ENCODE results near the gene USP28. TPM values are rescaled to one million over a fixed set of nuclear protein-coding genes. Genes with fewer than 3 reads are reported as not detected.
A peak's percentile ranks its signal among the peaks of the same experiment; 100 is the strongest.

Gene USP28
- polyA plus RNA-seq, 2 of the 4 experiments (the other 2 are of a cell fraction): 15.4 to 31.3 TPM

- TF ChIP-seq MAX (IDR thresholded peaks at IDR 0.05) (no peak), ZSCAN20 (CRISPR knock-in tag; IDR thresholded peaks at IDR 0.05) (no peak), ZNF302 (CRISPR knock-in tag; IDR thresholded peaks at IDR 0.05) (no peak)
Observed at GRCh38 chr11:113802621-113803020, 72.8 kb downstream of the USP28 start (continued).

- FAIRE-seq: no peak
- Histone ChIP-seq H3K4me2 (no peak overlapping the region), H3K9me3 (no peaks in the 10 kb centered on the region), H3K4me3 (no peak overlapping the region), H3K4me1 (no peaks in the 10 kb centered on the region), H3K27ac (no peak overlapping the region)
- ChIA-PET CTCF (interaction anchor here (1.0 to 1.6 kb wide), 11 partner anchors 9 to 494 kb away, joined by 3 to 5 read pairs (median 3); partner anchors contain the start of genes CLDN25, TTC12 and ZW10), POLR2A (no interaction called here)
- peak; percentile 28 to 31 for DNase-seq (ENCODE audit: low read depth in 1 of 2, low spot score in 1 of 2)
- peak; percentile 81 to 90; a peak in 5 of 6 replicates for ATAC-seq
- WGBS (ENCODE audit: missing lambda C conversion rate): 62% methylated on average over 3 of the region's 3 CpGs
- TF ChIP-seq BCL3 (IDR thresholded peaks at IDR 0.05) (no peak), RNF2 (IDR thresholded peaks at IDR 0.05; ENCODE audit: borderline replicate concordance, low read depth) (no peak), NPAS2 (CRISPR knock-in tag; IDR thresholded peaks at IDR 0.05; ENCODE audit: borderline replicate concordance) (no peak), CTCF (IDR thresholded peaks at IDR 0.05) (peak; percentile 20; the same call in 1 of the 3 replicates), HMGXB4 (CRISPR knock-in tag; IDR thresholded peaks at IDR 0.05; ENCODE audit: borderline replicate concordance) (no peak), EP300 (IDR thresholded peaks at IDR 0.05) (no peak)
Observed at GRCh38 chr11:113796663-113797259, 78.6 kb downstream of the USP28 start.

- ChIA-PET POLR2A (no interaction called here), CTCF (no interaction called here)
- ATAC-seq (no peak), FAIRE-seq (no peak), DNase-seq (ENCODE audit: low read depth in 1 of 2, low spot score in 1 of 2) (no peak)
- Histone ChIP-seq H3K9me3 (no peaks in the 10 kb centered on the region), H3K4me1 (no peaks in the 10 kb centered on the region), H3K4me2 (no peak overlapping the region), H3K4me3 (no peak overlapping the region), H3K27ac (no peak overlapping the region)
- TF ChIP-seq CEBPB (IDR thresholded peaks at IDR 0.05) (no peak), MAZ (IDR thresholded peaks at IDR 0.05; ENCODE audit: borderline replicate concordance, low read depth, low read length) (no peak), REST (IDR thresholded peaks at IDR 0.05) (no peak), TFCP2L1 (CRISPR knock-in tag; IDR thresholded peaks at IDR 0.05) (no peak), MYC (IDR thresholded peaks at IDR 0.05; ENCODE audit: borderline replicate concordance, low read length) (no peak), MAX (IDR thresholded peaks at IDR 0.05) (no peak), EP300 (IDR thresholded peaks at IDR 0.05) (no peak), NFE2L2 (conservative IDR thresholded peaks at IDR 0.05; ENCODE audit: low read length) (no peak), PBX3 (IDR thresholded peaks at IDR 0.05) (no peak), JUN (IDR thresholded peaks at IDR 0.05) (no peak), BHLHE40 (IDR thresholded peaks at IDR 0.05; ENCODE audit: low read depth, low read length) (no peak), HOXB13 (CRISPR knock-in tag; IDR thresholded peaks at IDR 0.05; ENCODE audit: low read depth) (no peak), E2F6 (IDR thresholded peaks at IDR 0.05; ENCODE audit: borderline replicate concordance, low read depth) (no peak)
- 82% methylated on average over 24 of the region's 35 CpGs for WGBS (ENCODE audit: missing lambda C conversion rate)
Observed at GRCh38 chr11:113789675-113790320, 85.6 kb downstream of the USP28 start.

All from A549 (cell line).